GM12878 (cell line): ENCODE data around the gene DAD1.

ENCODE experiments used
- CTCF ChIP-seq, 3 experiments: IDR thresholded peaks in 2 of 3; conservative IDR thresholded peaks in 1 of 3; 2 replicates each; pipeline ENCODE4 v1.5.1; 2011; ENCODE audit warnings: low read depth in 3 of 3, low read length in 3 of 3, mild to moderate bottlenecking in 3 of 3, control low read depth in 2 of 3, moderate library complexity in 2 of 3, inconsistent platforms in 1 of 3, mixed read lengths in 1 of 3; ENCODE audit not compliant: control insufficient read depth in 2 of 3, insufficient read depth in 1 of 3; ENCODE audit errors: extremely low read depth in 1 of 3
- PBX3 ChIP-seq: IDR thresholded peaks from 2 replicates; pipeline ENCODE4 v1.6.1; 2011; ENCODE audit warnings: mild to moderate bottlenecking, low read depth, low read length, moderate library complexity; ENCODE audit not compliant: insufficient replicate concordance
- SUPT20H ChIP-seq: IDR thresholded peaks from 2 replicates; pipeline ENCODE4 v1.6.1; 2011; ENCODE audit warnings: low read depth, mild to moderate bottlenecking, low read length, moderate library complexity, borderline replicate concordance; ENCODE audit not compliant: control insufficient read depth
- ZNF274 ChIP-seq: IDR thresholded peaks from one replicate; pipeline ENCODE4 v1.8.0; 2011; ENCODE audit not compliant: insufficient read length, insufficient read depth

GRCh38 chr14:22594156-22594716, 5.2 kb upstream of the DAD1 start:
- no peak for TF ChIP-seq SUPT20H
- peak; percentile 6 for TF ChIP-seq PBX3
- TF ChIP-seq CTCF (IDR thresholded peaks at IDR 0.05 in 2 of 3, conservative IDR thresholded peaks at IDR 0.05 in 1 of 3; ENCODE audit: control insufficient read depth in 2 of 3, extremely low read depth in 1 of 3, insufficient read depth in 1 of 3, low read depth in 3 of 3, low read length in 3 of 3), result no peak
- no peak for TF ChIP-seq ZNF274
